ENCODE data around the gene IQCB1. TPM values are rescaled to one million over a fixed set of nuclear protein-coding genes. Genes with fewer than 3 reads are reported as not detected.

IQCB1 gene
- total and polyA plus RNA-seq, 9 of the 15 experiments (the other 6 are each of a cell fraction or from before 2014, with no cell fraction given) = 21.1 to 38.1 (median 27.5) TPM

- WGBS (ENCODE audit: insufficient coverage, low coverage, missing lambda C conversion rate) = 0% methylated on average over 1 of the region's 1 CpG
- TF ChIP-seq ZNF764 (CRISPR knock-in tag; IDR thresholded peaks at IDR 0.05; ENCODE audit: low read depth) = no peak
- no peak for TF ChIP-seq SOX6 (IDR thresholded peaks at IDR 0.05)
- no peak for TF ChIP-seq EHMT2 (IDR thresholded peaks at IDR 0.05)
- no peak for TF ChIP-seq FOXK2 (conservative IDR thresholded peaks at IDR 0.05 in 1 of 2, IDR thresholded peaks at IDR 0.05 in 1 of 2; ENCODE audit: low read depth in 2 of 2)
- TF ChIP-seq PHTF2 (CRISPR knock-in tag; IDR thresholded peaks at IDR 0.05) = no peak
- no peak for TF ChIP-seq KLF10 (CRISPR knock-in tag; IDR thresholded peaks at IDR 0.05)
- TF ChIP-seq PML (IDR thresholded peaks at IDR 0.05; ENCODE audit: low read length) = no peak
- no peak for TF ChIP-seq ZBTB34 (CRISPR knock-in tag; IDR thresholded peaks at IDR 0.05)
- no peak for TF ChIP-seq MEF2D (tag; conservative IDR thresholded peaks at IDR 0.05; ENCODE audit: low read depth)
- no peak for TF ChIP-seq CCNT2 (IDR thresholded peaks at IDR 0.05; ENCODE audit: borderline replicate concordance, extremely low read depth, insufficient read length, low read depth, low read length)
- no peak for TF ChIP-seq ZNF77 (CRISPR knock-in tag; IDR thresholded peaks at IDR 0.05)
- Histone ChIP-seq H3K9ac (ENCODE audit: insufficient read depth in 1 of 2, low read depth in 2 of 2, low read length in 2 of 2) (no peak overlapping the region), H3K4me3 (no peak overlapping the region), H3K9me1 (ENCODE audit: control insufficient read depth, insufficient read depth, low read length) (no peaks in the 10 kb centered on the region), H4K20me1 (replicated peaks; ENCODE audit: control insufficient read depth, insufficient read depth, low read length) (0 out of 2 replicates have a peak, but pooled peaks cover 4% of the 10 kb centered on the region), H3K27ac (ENCODE audit: extremely low read depth, low read depth, low read length) (no peak overlapping the region), H3K27me3 (ENCODE audit: control insufficient read depth in 2 of 2, insufficient read depth in 2 of 2, low read length in 2 of 2) (no peaks in the 10 kb centered on the region), H3K36me3 (ENCODE audit: control insufficient read depth, insufficient read depth, low read length) (no peaks in the 10 kb centered on the region), H3K4me2 (ENCODE audit: insufficient read depth, low read length) (no peak overlapping the region), H3K79me2 (ENCODE audit: control insufficient read depth, insufficient read depth, low read length) (peaks cover 25% of the 10 kb centered on the region), H3K9me3 (replicated peaks; ENCODE audit: control insufficient read depth, insufficient read depth, low read depth, low read length) (no peaks in the 10 kb centered on the region), H2AFZ (ENCODE audit: low read depth, low read length) (no peak overlapping the region), H3K4me1 (replicated peaks in 1 of 2; ENCODE audit: control insufficient read depth in 2 of 2, insufficient read depth in 2 of 2, low read length in 2 of 2) (peaks cover 1 to 6% of the 10 kb centered on the region in 2 experiments; a peak in 3 of 5 replicates)
- in situ Hi-C loops (cut with MboI) (no loop called here), intact Hi-C loops (cut with micrococcal nuclease) (no loop called here)
- FAIRE-seq (no peak), ATAC-seq (no peak), DNase-seq (ENCODE audit: extremely low read depth in 1 of 4, low spot score in 3 of 4) (no peak)
- CTCF ChIA-PET (ENCODE audit: low intra/inter-chr PET ratio) = no interaction called here
- BruUV-seq (replicated peaks) = no TSS peak
- POLR2A ChIA-PET = no interaction called here
Observed at GRCh38 chr3:121752261-121752660, 82.6 kb downstream of the IQCB1 start.

Measured in K562 (cell line).